IMR-90 (cell line): ENCODE results near the gene BRCA2. TPM values are rescaled to one million over a fixed set of nuclear protein-coding genes. Genes with fewer than 3 reads are reported as not detected.

Source experiments
- ATAC-seq: fragments of 200-7000 bp; cut with Tn5 transposase; 2 replicates; pipeline ENCODE4 v1.9.1; 2020; ENCODE audit warnings: low read depth, mild to moderate bottlenecking, moderate library complexity
- BruUV-seq: library from RNA; stranded (reverse); fragments of 400-500 nt; replicated peaks from 2 replicates; lab custom pipeline; 2021; lab: Mats Ljungman, UMichigan
- CTCF ChIA-PET: fragments of 300-600 bp; formaldehyde crosslinking; extraction: SDS; loops from one replicate; lab custom pipeline; 2021; ENCODE audit warnings: antibody characterized with exemption; lab: Yijun Ruan, JAX
- POLR2A ChIA-PET: fragments of 300-600 bp; sonication (Branson Sonifier 250); formaldehyde crosslinking; loops from one replicate; lab custom pipeline; 2022; ENCODE audit warnings: antibody characterized with exemption; ENCODE audit not compliant: unreplicated experiment; lab: Charles Lee
- DNase-seq: peaks from one replicate; pipeline ENCODE4 v3.0.0; 2013
- H2AFZ ChIP-seq: replicated peaks from 2 replicates; pipeline ENCODE3; 2013; ENCODE audit warnings: low read length, mild to moderate bottlenecking; ENCODE audit not compliant: poor library complexity
- H2AK5ac ChIP-seq: 2 replicates; pipeline ENCODE4 v1.6.1; 2013; ENCODE audit warnings: low read depth, low read length, inconsistent platforms
- H2AK9ac ChIP-seq: replicated peaks from 2 replicates; pipeline ENCODE3; 2013; ENCODE audit warnings: mild to moderate bottlenecking, low read depth, low read length, moderate library complexity; ENCODE audit not compliant: poor library complexity
- H2BK120ac ChIP-seq: 2 replicates; pipeline ENCODE4 v1.6.1; 2013; ENCODE audit warnings: low read depth, low read length, inconsistent platforms
- H2BK15ac ChIP-seq: 3 replicates; pipeline ENCODE4 v1.6.1; 2013; ENCODE audit warnings: low read depth, low read length, inconsistent platforms
- H2BK20ac ChIP-seq: 2 replicates; pipeline ENCODE4 v1.6.1; 2013; ENCODE audit warnings: low read depth, mild to moderate bottlenecking, inconsistent platforms, low read length, moderate library complexity
- H2BK5ac ChIP-seq: 2 replicates; pipeline ENCODE4 v1.6.1; 2013; ENCODE audit warnings: mild to moderate bottlenecking, low read depth, low read length, inconsistent platforms; ENCODE audit not compliant: poor library complexity, severe bottlenecking
- H3K14ac ChIP-seq: replicated peaks from 2 replicates; pipeline ENCODE4 v1.6.1; 2013; ENCODE audit warnings: low read depth, low read length, inconsistent platforms
- H3K18ac ChIP-seq: 2 replicates; pipeline ENCODE4 v1.6.1; 2013; ENCODE audit warnings: low read depth, low read length, control low read depth
- H3K23ac ChIP-seq: 2 replicates; pipeline ENCODE4 v1.6.1; 2013; ENCODE audit warnings: low read depth, low read length, inconsistent platforms
- H3K27ac ChIP-seq: 2 replicates; pipeline ENCODE4 v1.5.1; 2013; ENCODE audit warnings: mild to moderate bottlenecking, control low read depth, low read length; ENCODE audit not compliant: insufficient read depth
- H3K27me3 ChIP-seq: 2 replicates; pipeline ENCODE4 v1.6.1; 2013; ENCODE audit warnings: low read length; ENCODE audit not compliant: control insufficient read depth, insufficient read depth
- H3K36me3 ChIP-seq: 2 replicates; pipeline ENCODE4 v1.6.1; 2013; ENCODE audit warnings: low read length, mixed read lengths; ENCODE audit not compliant: control insufficient read depth, insufficient read depth
- H3K4ac ChIP-seq: 2 replicates; pipeline ENCODE4 v1.6.1; 2013; ENCODE audit warnings: low read depth, low read length, inconsistent platforms
- H3K4me1 ChIP-seq: 2 replicates; pipeline ENCODE4 v1.6.1; 2013; ENCODE audit warnings: low read length, mixed read lengths; ENCODE audit not compliant: control insufficient read depth, insufficient read depth
- H3K4me2 ChIP-seq: 2 replicates; pipeline ENCODE4 v1.6.1; 2013; ENCODE audit warnings: low read depth, mild to moderate bottlenecking, control low read depth, low read length, moderate library complexity
- H3K4me3 ChIP-seq: 2 replicates; pipeline ENCODE4 v1.5.1; 2013; ENCODE audit warnings: low read depth, mild to moderate bottlenecking, control low read depth, low read length, moderate library complexity; ENCODE audit not compliant: insufficient read depth
- H3K56ac ChIP-seq: 2 replicates; pipeline ENCODE4 v1.6.1; 2013; ENCODE audit warnings: low read length, inconsistent platforms; ENCODE audit not compliant: insufficient read depth; ENCODE audit errors: extremely low read depth
- H3K79me1 ChIP-seq, 2 experiments: 2 replicates each; pipeline ENCODE4 v1.6.1; 2013; ENCODE audit warnings: low read length in 2 of 2, inconsistent platforms in 1 of 2, low read depth in 1 of 2
- H3K9ac ChIP-seq: 2 replicates; pipeline ENCODE4 v1.6.1; 2013; ENCODE audit warnings: low read depth, low read length, control low read depth
- H3K9me1 ChIP-seq: 2 replicates; pipeline ENCODE4 v1.6.1; 2013; ENCODE audit warnings: low read length, inconsistent platforms; ENCODE audit not compliant: insufficient read depth
- H3K9me3 ChIP-seq: 2 replicates; pipeline ENCODE4 v1.6.1; 2013; ENCODE audit warnings: low read length; ENCODE audit not compliant: control insufficient read depth, insufficient read depth
- H4K20me1 ChIP-seq: 2 replicates; pipeline ENCODE4 v1.6.1; 2013; ENCODE audit warnings: low read length, inconsistent platforms; ENCODE audit not compliant: insufficient read depth
- H4K5ac ChIP-seq: 2 replicates; pipeline ENCODE4 v1.6.1; 2013; ENCODE audit warnings: mild to moderate bottlenecking, low read depth, low read length, control low read depth
- H4K8ac ChIP-seq, 2 experiments: 2 replicates each; pipeline ENCODE4 v1.6.1; 2013; ENCODE audit warnings: low read depth in 2 of 2, low read length in 2 of 2, control low read depth in 1 of 2, inconsistent platforms in 1 of 2
- H4K91ac ChIP-seq: 2 replicates; pipeline ENCODE4 v1.6.1; 2013; ENCODE audit warnings: low read depth, low read length, inconsistent platforms; ENCODE audit not compliant: insufficient read depth
- BHLHE40 ChIP-seq: fragments of 150-350 bp; IDR thresholded peaks from 2 replicates; pipeline ENCODE4 v1.6.1; 2016; ENCODE audit warnings: mild to moderate bottlenecking, low read depth, low read length
- CEBPB ChIP-seq: IDR thresholded peaks from 2 replicates; pipeline ENCODE4 v1.6.1; 2012; ENCODE audit warnings: low read depth, low read length, improper control_type of control experiment
- FOS ChIP-seq: fragments of 150-350 bp; IDR thresholded peaks from 2 replicates; pipeline ENCODE4 v1.6.1; 2016; ENCODE audit warnings: low read depth, low read length
- MAZ ChIP-seq: IDR thresholded peaks from 2 replicates; pipeline ENCODE4 v1.6.1; 2012; ENCODE audit warnings: low read depth, mild to moderate bottlenecking, low read length, improper control_type of control experiment, moderate library complexity, borderline replicate concordance
- MXI1 ChIP-seq: IDR thresholded peaks from 2 replicates; pipeline ENCODE4 v1.6.1; 2012; ENCODE audit warnings: low read depth, mild to moderate bottlenecking, low read length, moderate library complexity, borderline replicate concordance
- POLR2A ChIP-seq: IDR thresholded peaks from 2 replicates; pipeline ENCODE4 v1.6.1; 2012; ENCODE audit warnings: mild to moderate bottlenecking, low read depth, low read length
- RCOR1 ChIP-seq: IDR thresholded peaks from 2 replicates; pipeline ENCODE4 v1.6.1; 2012; ENCODE audit warnings: mild to moderate bottlenecking, low read length, improper control_type of control experiment; ENCODE audit not compliant: insufficient replicate concordance
- RFX5 ChIP-seq: IDR thresholded peaks from 2 replicates; pipeline ENCODE4 v1.8.0; 2012; ENCODE audit warnings: low read depth, mild to moderate bottlenecking, low read length, moderate library complexity
- SMC3 ChIP-seq: fragments of 150-350 bp; IDR thresholded peaks from 2 replicates; pipeline ENCODE4 v1.6.1; 2016; ENCODE audit warnings: low read depth, mild to moderate bottlenecking, antibody characterized with exemption, low read length, moderate library complexity
- WGBS, 2 experiments: methylation state at CpG; one replicate each; pipeline versions ENCODE4 v1.1.5 to v1.1.7; 2013; ENCODE audit warnings: missing lambda C conversion rate in 2 of 2; ENCODE audit not compliant: insufficient read length in 1 of 2; ENCODE audit errors: extremely low coverage in 2 of 2; 5-methylcytosine and 5-hydroxymethylcytosine counted together
- dilution Hi-C: fragments of 300-500 bp; cut with HindIII; formaldehyde crosslinking; loops from one replicate; pipeline ENCODE4 v1.14.3; 2018; ENCODE audit warnings: low sequenced_read_pairs; ENCODE audit not compliant: unreplicated experiment
- in situ Hi-C: fragments of 300-500 bp; cut with MboI; formaldehyde crosslinking; loops from 3 replicates; pipeline ENCODE4 v1.14.3; 2019; ENCODE audit warnings: low sequenced_read_pairs, inconsistent platforms, mixed read lengths
- intact Hi-C: fragments of 100-400 bp; cut with micrococcal nuclease; formaldehyde crosslinking; loops from 2 replicates; pipeline ENCODE4 v1.10.0; 2022
- polyA plus RNA-seq, 3 experiments: library from polyadenylated mRNA; depleted of rRNA; stranded (reverse); fragments of >200 nt; gene quantifications; 2 replicates each; pipeline ENCODE4 v1.2.3, GENCODE V29; 2012; ENCODE audit warnings: low replicate concordance in 1 of 3
- total RNA-seq: library from RNA; depleted of rRNA; stranded (reverse); fragments of >200 nt; gene quantifications from 2 replicates; pipeline ENCODE4 v1.2.3, GENCODE V29; 2012
- TF ChIP-seq, protein P1 (sequence below): fragments of 150-350 bp; IDR thresholded peaks from 2 replicates; pipeline ENCODE4 v1.6.1; 2017; ENCODE audit warnings: mild to moderate bottlenecking, antibody characterized with exemption, low read length, low read depth
- TF ChIP-seq, protein P2 (sequence below): conservative IDR thresholded peaks from 2 replicates; pipeline ENCODE4 v1.5.1; 2012; ENCODE audit warnings: mild to moderate bottlenecking, low read depth, low read length, improper control_type of control experiment
- TF ChIP-seq, protein P3 (sequence below): fragments of 150-350 bp; IDR thresholded peaks from 2 replicates; pipeline ENCODE4 v1.6.1; 2016; ENCODE audit warnings: low read depth, mild to moderate bottlenecking, low read length, moderate library complexity, borderline replicate concordance

BRCA2 gene
- total and polyA plus RNA-seq, 2 of the 4 experiments (the other 2 are of a cell fraction): 2.0 to 9.7 TPM

DNA sequence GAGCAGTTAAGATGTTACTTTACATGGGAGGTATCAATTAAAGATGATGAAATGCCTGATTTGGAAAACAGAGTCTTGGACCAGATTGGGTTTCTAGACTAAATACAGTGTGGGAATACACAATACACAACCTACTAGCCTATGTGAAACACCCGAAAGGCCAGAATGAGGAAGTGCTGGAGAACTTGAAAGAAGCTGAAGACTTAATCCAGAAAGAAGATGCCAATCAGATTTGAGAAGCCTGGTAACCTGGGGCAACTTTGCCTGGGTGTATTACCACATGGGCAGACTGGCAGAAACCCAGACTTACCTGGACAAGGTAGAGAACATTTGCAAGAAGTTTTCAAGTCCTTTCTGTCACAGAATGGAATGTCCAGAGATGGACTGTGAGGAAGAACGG, 69.4 kb downstream of the BRCA2 start:
- no TSS peak for BruUV-seq
- no peak overlapping the region for H2BK5ac ChIP-seq
- H4K5ac ChIP-seq: no peak overlapping the region
- ATAC-seq (no peak), DNase-seq (no peak)
- no peak overlapping the region for H3K18ac ChIP-seq
- no peak overlapping the region for H3K4me3 ChIP-seq
- no peak overlapping the region for H2AFZ ChIP-seq
- intact Hi-C loops: no loop called here
- no peak overlapping the region for H3K4me2 ChIP-seq
- in situ Hi-C loops: no loop called here
- no peak overlapping the region for H2AK9ac ChIP-seq
- 71% methylated on average over 1 of the region's 2 CpGs; no CpG with 5 or more reads in 1 of the 2 experiments for WGBS, 2 experiments
- no peaks in the 10 kb centered on the region; a peak in 1 of 4 replicates for H3K79me1 ChIP-seq
- H3K9me3 ChIP-seq: no peaks in the 10 kb centered on the region
- no peaks in the 10 kb centered on the region for H4K20me1 ChIP-seq
- no peak overlapping the region for H3K56ac ChIP-seq
- no peaks in the 10 kb centered on the region for H3K9me1 ChIP-seq
- no peaks in the 10 kb centered on the region for H3K27me3 ChIP-seq
- TF ChIP-seq POLR2A: no peak
- no peak for TF ChIP-seq CEBPB
- TF ChIP-seq FOS: no peak
- TF ChIP-seq RCOR1: no peak
- TF ChIP-seq, protein P1, sequence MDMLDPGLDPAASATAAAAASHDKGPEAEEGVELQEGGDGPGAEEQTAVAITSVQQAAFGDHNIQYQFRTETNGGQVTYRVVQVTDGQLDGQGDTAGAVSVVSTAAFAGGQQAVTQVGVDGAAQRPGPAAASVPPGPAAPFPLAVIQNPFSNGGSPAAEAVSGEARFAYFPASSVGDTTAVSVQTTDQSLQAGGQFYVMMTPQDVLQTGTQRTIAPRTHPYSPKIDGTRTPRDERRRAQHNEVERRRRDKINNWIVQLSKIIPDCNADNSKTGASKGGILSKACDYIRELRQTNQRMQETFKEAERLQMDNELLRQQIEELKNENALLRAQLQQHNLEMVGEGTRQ: no peak
- no peak for TF ChIP-seq MXI1
- no peak for TF ChIP-seq RFX5
- TF ChIP-seq, protein P2, sequence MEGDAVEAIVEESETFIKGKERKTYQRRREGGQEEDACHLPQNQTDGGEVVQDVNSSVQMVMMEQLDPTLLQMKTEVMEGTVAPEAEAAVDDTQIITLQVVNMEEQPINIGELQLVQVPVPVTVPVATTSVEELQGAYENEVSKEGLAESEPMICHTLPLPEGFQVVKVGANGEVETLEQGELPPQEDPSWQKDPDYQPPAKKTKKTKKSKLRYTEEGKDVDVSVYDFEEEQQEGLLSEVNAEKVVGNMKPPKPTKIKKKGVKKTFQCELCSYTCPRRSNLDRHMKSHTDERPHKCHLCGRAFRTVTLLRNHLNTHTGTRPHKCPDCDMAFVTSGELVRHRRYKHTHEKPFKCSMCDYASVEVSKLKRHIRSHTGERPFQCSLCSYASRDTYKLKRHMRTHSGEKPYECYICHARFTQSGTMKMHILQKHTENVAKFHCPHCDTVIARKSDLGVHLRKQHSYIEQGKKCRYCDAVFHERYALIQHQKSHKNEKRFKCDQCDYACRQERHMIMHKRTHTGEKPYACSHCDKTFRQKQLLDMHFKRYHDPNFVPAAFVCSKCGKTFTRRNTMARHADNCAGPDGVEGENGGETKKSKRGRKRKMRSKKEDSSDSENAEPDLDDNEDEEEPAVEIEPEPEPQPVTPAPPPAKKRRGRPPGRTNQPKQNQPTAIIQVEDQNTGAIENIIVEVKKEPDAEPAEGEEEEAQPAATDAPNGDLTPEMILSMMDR: no peak
- no peak for TF ChIP-seq BHLHE40
- TF ChIP-seq, protein P3, sequence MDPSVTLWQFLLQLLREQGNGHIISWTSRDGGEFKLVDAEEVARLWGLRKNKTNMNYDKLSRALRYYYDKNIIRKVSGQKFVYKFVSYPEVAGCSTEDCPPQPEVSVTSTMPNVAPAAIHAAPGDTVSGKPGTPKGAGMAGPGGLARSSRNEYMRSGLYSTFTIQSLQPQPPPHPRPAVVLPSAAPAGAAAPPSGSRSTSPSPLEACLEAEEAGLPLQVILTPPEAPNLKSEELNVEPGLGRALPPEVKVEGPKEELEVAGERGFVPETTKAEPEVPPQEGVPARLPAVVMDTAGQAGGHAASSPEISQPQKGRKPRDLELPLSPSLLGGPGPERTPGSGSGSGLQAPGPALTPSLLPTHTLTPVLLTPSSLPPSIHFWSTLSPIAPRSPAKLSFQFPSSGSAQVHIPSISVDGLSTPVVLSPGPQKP: no peak
- TF ChIP-seq SMC3: no peak
- no peak for TF ChIP-seq MAZ
- H2BK120ac ChIP-seq: no peak overlapping the region
- POLR2A ChIA-PET: no interaction called here
- no peak overlapping the region for H3K14ac ChIP-seq
- H3K4me1 ChIP-seq: no peaks in the 10 kb centered on the region
- no peak overlapping the region for H3K4ac ChIP-seq
- H4K91ac ChIP-seq: no peak overlapping the region
- no peak overlapping the region for H3K27ac ChIP-seq
- no peak overlapping the region for H2AK5ac ChIP-seq
- no peak overlapping the region for H2BK15ac ChIP-seq
- H4K8ac ChIP-seq: no peak overlapping the region
- H3K36me3 ChIP-seq: no peaks in the 10 kb centered on the region
- CTCF ChIA-PET: no interaction called here
- no peak overlapping the region for H3K9ac ChIP-seq
- dilution Hi-C loops: no loop called here
- no peak overlapping the region for H2BK20ac ChIP-seq
- H3K23ac ChIP-seq: no peak overlapping the region
